ENCODE results near the gene FMO5. TPM values are rescaled to one million over a fixed set of nuclear protein-coding genes. Genes with fewer than 3 reads are reported as not detected.

FMO5 gene
- total and polyA plus RNA-seq, 2 of the 13 experiments (the other 11 are each of a cell fraction or from before 2014, with no cell fraction given): 48.2 to 149 TPM

- TF ChIP-seq ZNF431 (CRISPR knock-in tag; IDR thresholded peaks at IDR 0.05; ENCODE audit: borderline replicate concordance, low read depth) (no peak), MEF2D (CRISPR knock-in tag; IDR thresholded peaks at IDR 0.05) (0 out of 2 replicates have a peak, but pooled peaks have one; percentile 35), FOXA1 (IDR thresholded peaks at IDR 0.05) (no peak), FOXA1 (CRISPR knock-in tag; IDR thresholded peaks at IDR 0.05) (peak; percentile 62; the same call in 1 of the 2 replicates), ATAD3A (CRISPR knock-in tag; IDR thresholded peaks at IDR 0.05) (no peak), MTERF4 (CRISPR knock-in tag; IDR thresholded peaks at IDR 0.05) (no peak), PAF1 (CRISPR knock-in tag; IDR thresholded peaks at IDR 0.05) (peak; percentile 78), EZH2 (conservative IDR thresholded peaks at IDR 0.05; ENCODE audit: low read depth, low read length) (no peak), HOXD1 (CRISPR knock-in tag; IDR thresholded peaks at IDR 0.05) (0 out of 2 replicates have a peak, but pooled peaks have one; percentile 37), ASH2L (IDR thresholded peaks at IDR 0.05; ENCODE audit: insufficient read length, low read depth, low read length) (peak; percentile 67), HOXA5 (CRISPR knock-in tag; IDR thresholded peaks at IDR 0.05) (0 out of 2 replicates have a peak, but pooled peaks have one; percentile 24), PRMT3 (CRISPR knock-in tag; IDR thresholded peaks at IDR 0.05; ENCODE audit: borderline replicate concordance, low read depth) (0 out of 2 replicates have a peak, but pooled peaks have one; percentile 64), ZNF124 (CRISPR knock-in tag; IDR thresholded peaks at IDR 0.05) (0 out of 2 replicates have a peak, but pooled peaks have one; percentile 38), KDM3A (CRISPR knock-in tag; IDR thresholded peaks at IDR 0.05; ENCODE audit: low read depth) (peak; percentile 58; the same call in 1 of the 2 replicates), SOX6 (IDR thresholded peaks at IDR 0.05) (no peak), SOX6 (CRISPR knock-in tag; IDR thresholded peaks at IDR 0.05) (peak; percentile 86), ZNF362 (CRISPR knock-in tag; IDR thresholded peaks at IDR 0.05; ENCODE audit: borderline replicate concordance) (no peak), MTF2 (CRISPR knock-in tag; IDR thresholded peaks at IDR 0.05; ENCODE audit: borderline replicate concordance) (no peak), DMAP1 (CRISPR knock-in tag; IDR thresholded peaks at IDR 0.05) (0 out of 2 replicates have a peak, but pooled peaks have one; percentile 15), AHDC1 (CRISPR knock-in tag; IDR thresholded peaks at IDR 0.05; ENCODE audit: borderline replicate concordance) (peak; percentile 64; the same call in 1 of the 2 replicates), TEAD2 (CRISPR knock-in tag; IDR thresholded peaks at IDR 0.05) (no peak)
These were observed 14.0 kb upstream of the FMO5 start (continued) for GRCh38 chr1:147238925-147239820.

All from HepG2 (cell line).